Measurements from ENCODE around the gene LIPC. TPM values are rescaled to one million over a fixed set of nuclear protein-coding genes. Genes with fewer than 3 reads are reported as not detected.

LIPC gene
- total RNA-seq, 2 donors from 2014 or later, result 1.0 to 3.2 TPM

DNA sequence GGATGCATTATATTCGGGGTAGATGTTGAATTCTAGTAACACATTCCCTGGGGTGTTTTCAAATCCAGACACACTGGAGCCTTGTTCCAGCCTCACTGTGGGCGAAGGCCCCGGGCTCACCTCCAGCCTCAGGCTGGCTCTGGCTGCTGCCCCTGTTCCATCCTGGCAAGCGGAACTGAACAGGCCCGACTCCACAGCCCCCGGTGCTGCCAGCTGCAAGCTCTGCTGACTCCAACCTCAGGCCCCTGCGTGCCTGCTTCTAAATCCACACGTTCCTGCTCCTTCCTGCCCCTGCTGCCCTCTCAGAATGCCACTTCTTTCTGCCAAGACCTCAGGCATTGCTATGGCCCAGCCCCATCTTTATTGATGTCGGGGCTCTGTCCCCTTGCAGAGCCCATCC is 90.6 kb downstream of the LIPC start:
- Mint-ChIP-seq H3K4me3 (no peak overlapping the region), H3K27ac (peak overlapping the region; percentile 54), H3K36me3 (ENCODE audit: low read depth) (no peaks in the 10 kb centered on the region), H3K27me3 (peaks cover 17% of the 10 kb centered on the region), H3K4me1 (peaks cover 19% of the 10 kb centered on the region)
- ATAC-seq, result no peak
- no peaks in the 10 kb centered on the region for H3K9me3 ChIP-seq (ENCODE audit: control insufficient read depth, low read length, poor library complexity, severe bottlenecking)
- DNase-seq, result no peak

DNA sequence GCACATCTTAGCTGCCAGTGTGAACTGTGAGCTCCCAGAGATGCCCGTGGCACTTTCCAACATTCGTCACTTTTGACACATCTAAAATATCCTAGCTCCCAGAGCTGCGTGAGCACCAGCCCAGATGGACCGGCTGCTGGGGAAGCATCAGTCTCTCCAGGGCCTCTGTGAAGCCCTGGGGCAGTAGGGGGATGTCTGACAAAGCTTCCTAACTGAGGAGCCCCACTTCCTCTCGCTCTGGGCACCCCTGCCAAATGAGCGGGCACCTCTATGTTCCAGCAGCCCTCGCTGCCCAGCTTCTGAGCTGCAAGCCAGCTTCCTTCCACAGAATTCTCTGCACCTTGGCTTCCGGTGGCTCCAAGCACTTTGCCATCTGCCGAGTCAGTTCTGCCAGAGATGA is 91.1 kb downstream of the LIPC start:
- DNase-seq, result no peak
- H3K36me3 Mint-ChIP-seq (ENCODE audit: low read depth), result no peaks in the 10 kb centered on the region
- peak overlapping the region; percentile 54 for H3K27ac Mint-ChIP-seq
- H3K4me1 Mint-ChIP-seq, result peaks cover 16% of the 10 kb centered on the region
- H3K9me3 ChIP-seq (ENCODE audit: control insufficient read depth, low read length, poor library complexity, severe bottlenecking), result no peaks in the 10 kb centered on the region
- H3K4me3 Mint-ChIP-seq, result no peak overlapping the region
- peaks cover 17% of the 10 kb centered on the region for H3K27me3 Mint-ChIP-seq
- no peak for ATAC-seq

DNA sequence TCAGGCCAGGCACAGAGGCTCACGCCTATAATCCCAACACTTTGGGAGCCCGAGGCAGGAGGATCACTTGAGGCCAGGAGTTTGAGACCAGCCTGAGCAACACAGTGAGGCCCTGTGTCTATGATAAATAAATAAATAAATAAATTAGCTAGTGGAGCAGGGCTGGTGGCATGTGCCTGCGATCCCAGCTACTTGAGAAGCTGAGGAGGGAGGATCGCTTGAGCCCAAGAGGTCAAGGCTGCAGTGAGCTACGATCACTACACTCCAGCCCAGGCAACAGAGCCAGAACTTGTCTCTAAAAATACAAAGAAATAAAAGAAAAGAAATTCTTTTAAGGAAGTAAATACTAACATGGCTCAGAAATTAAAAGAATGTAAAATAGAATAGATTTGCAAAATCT is 91.8 kb downstream of the LIPC start:
- Mint-ChIP-seq H3K4me3 (no peak overlapping the region), H3K36me3 (ENCODE audit: low read depth) (no peaks in the 10 kb centered on the region), H3K4me1 (peaks cover 13% of the 10 kb centered on the region), H3K27me3 (peaks cover 14% of the 10 kb centered on the region), H3K27ac (no peak overlapping the region)
- H3K9me3 ChIP-seq (ENCODE audit: control insufficient read depth, low read length, poor library complexity, severe bottlenecking), result no peaks in the 10 kb centered on the region
- ATAC-seq (no peak), DNase-seq (no peak)

DNA sequence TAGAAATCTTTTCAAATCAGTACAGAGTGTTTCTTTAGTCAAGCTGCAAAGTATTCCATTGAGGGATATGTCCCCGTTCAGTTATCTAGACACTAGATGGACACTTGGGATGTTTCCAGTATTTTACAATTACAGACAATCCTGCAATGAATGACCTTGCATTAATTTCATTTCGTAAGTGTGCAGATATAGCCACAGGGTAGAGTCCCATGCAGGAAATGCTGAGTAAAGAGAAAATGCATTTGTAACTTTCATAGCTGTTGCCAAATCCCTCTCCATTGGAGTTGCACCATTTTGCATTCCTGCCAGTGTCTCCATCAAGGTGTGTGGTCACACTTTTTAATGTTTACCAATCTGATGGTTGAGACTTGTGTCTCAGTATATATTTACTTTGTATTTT is 92.5 kb downstream of the LIPC start:
- Mint-ChIP-seq H3K27ac (no peak overlapping the region), H3K4me1 (peaks cover 13% of the 10 kb centered on the region), H3K4me3 (no peak overlapping the region), H3K27me3 (peaks cover 13% of the 10 kb centered on the region), H3K36me3 (ENCODE audit: low read depth) (no peaks in the 10 kb centered on the region)
- DNase-seq, result no peak
- no peaks in the 10 kb centered on the region for H3K9me3 ChIP-seq (ENCODE audit: control insufficient read depth, low read length, poor library complexity, severe bottlenecking)
- no peak for ATAC-seq

DNA sequence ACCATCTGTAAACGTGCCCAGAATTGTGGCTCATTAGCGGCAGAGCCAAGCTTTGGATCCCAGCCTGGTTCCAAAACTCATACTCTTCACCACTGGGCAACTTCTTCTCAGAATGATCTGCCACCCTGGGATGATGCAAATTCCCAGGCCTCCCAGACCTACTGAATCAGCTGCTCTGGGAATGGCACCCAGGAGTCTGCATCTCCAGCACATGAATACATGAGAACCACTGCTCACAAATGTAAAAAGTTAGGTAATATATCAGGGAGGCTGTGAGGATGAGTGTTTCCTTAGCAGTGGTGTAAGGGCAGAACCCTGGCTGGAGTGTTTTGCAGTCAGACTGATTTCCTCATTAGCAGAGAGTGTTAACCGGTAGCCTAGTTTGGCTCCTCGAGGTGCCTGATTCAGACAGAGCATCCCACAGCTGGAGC is 94.2 kb downstream of the LIPC start:
- Mint-ChIP-seq H3K27me3 (peaks cover 15% of the 10 kb centered on the region), H3K27ac (no peak overlapping the region), H3K4me1 (peaks cover 9% of the 10 kb centered on the region), H3K4me3 (no peak overlapping the region), H3K36me3 (ENCODE audit: low read depth) (no peaks in the 10 kb centered on the region)
- H3K9me3 ChIP-seq (ENCODE audit: control insufficient read depth, low read length, poor library complexity, severe bottlenecking), result no peaks in the 10 kb centered on the region
- ATAC-seq (no peak), DNase-seq (no peak)

DNA sequence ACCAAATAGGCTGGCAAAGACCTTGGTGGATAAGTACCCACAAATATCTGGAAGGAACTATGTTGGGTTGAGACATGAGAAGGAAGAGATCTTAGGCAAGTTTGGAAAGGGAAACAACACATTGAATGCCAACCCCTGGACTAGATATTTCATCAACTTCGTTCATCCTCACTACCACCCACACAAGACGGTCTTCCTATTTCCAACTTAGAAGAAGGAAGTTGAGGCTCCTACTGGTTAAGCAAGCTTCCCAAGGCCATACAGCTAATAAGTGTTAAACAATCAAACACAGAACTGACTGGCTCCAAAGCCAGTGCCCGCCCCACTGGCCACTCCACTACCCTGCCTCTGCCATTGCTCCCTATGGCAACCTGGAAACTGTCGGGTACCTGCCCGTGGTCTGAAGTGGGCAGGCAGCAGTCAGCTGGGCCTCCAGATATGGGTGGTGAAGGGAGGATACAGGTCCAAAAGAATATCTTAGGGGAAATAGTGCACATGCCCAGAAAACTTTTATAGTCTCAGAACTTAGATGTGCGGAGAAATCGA is 94.9 kb downstream of the LIPC start:
- peaks cover 13% of the 10 kb centered on the region for H3K27me3 Mint-ChIP-seq
- ATAC-seq (no peak), DNase-seq (no peak)
- H3K36me3 Mint-ChIP-seq (ENCODE audit: low read depth), result no peaks in the 10 kb centered on the region
- no peak overlapping the region for H3K4me3 Mint-ChIP-seq
- H3K4me1 Mint-ChIP-seq, result peaks cover 4% of the 10 kb centered on the region
- no peak overlapping the region for H3K27ac Mint-ChIP-seq
- no peaks in the 10 kb centered on the region for H3K9me3 ChIP-seq (ENCODE audit: control insufficient read depth, low read length, poor library complexity, severe bottlenecking)

DNA sequence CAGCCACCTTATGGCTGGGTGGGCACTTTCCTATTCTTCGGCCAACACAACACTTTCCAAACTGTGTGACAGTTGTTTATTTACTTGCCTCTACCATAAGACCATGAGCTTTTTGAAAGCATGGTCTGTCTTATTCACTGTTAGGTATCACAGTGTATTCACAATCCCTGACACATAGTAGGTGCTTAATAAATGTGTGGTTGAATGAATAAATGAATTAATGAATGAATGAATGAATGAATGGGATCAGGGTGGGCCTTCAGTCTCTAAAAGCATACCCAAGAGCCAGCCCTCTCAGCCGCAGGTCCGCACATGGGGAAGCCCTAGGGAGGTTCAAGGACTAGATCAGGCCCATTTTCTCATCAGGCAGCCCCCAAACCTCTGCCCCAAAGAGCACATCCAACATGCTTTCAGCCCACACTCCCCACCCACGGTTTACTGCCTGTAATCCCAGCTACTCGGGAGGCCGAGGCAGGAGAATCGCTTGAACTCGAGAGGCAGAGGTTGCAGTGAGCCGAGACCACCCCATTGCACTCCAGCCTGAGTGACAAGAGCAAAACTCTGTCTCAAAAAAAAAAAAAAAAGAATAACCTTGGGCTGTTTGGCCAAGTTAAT is 95.9 kb downstream of the LIPC start:
- no peaks in the 10 kb centered on the region for H3K36me3 Mint-ChIP-seq (ENCODE audit: low read depth)
- ATAC-seq, result no peak
- H3K27me3 Mint-ChIP-seq, result peaks cover 13% of the 10 kb centered on the region
- H3K4me1 Mint-ChIP-seq, result peaks cover 4% of the 10 kb centered on the region
- H3K27ac Mint-ChIP-seq, result no peak overlapping the region
- H3K9me3 ChIP-seq (ENCODE audit: control insufficient read depth, low read length, poor library complexity, severe bottlenecking), result no peaks in the 10 kb centered on the region
- no peak for DNase-seq
- H3K4me3 Mint-ChIP-seq, result no peak overlapping the region

DNA sequence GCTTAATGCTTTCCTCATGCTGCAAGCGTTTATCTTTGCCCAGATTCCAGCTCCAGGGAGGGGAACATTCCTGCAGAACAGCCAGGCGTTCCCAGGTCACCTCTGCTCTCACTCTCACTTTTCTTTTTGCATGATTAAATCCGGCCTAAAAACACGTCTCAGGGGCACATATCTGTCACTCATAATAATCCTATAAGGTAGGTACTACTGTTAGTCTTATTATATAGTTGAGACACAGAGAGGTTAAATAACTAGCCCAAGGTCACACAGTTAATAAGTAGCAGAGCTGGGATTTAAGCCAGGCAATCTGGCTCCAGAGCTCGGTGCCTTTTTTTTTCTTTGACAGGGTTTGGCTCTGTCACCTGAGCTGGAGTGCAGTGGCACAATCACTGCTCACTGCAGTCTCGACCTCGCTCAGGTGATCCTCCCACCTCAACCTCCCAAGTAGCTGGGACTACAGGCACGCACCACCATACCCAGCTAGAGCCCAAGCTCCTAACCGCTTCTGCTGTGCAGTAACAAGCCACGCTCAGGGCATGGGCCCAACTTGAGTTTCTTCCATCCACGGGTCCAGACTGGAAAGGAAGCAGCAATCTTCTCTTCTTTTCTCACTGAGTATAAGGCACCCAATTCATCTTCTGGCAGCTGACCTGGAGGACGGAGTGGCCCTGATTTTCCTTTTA is 96.5 kb downstream of the LIPC start:
- no peak for DNase-seq
- Mint-ChIP-seq H3K36me3 (ENCODE audit: low read depth) (no peaks in the 10 kb centered on the region), H3K27me3 (peaks cover 13% of the 10 kb centered on the region), H3K4me1 (peaks cover 4% of the 10 kb centered on the region), H3K27ac (no peak overlapping the region), H3K4me3 (no peak overlapping the region)
- no peaks in the 10 kb centered on the region for H3K9me3 ChIP-seq (ENCODE audit: control insufficient read depth, low read length, poor library complexity, severe bottlenecking)
- no peak for ATAC-seq

DNA sequence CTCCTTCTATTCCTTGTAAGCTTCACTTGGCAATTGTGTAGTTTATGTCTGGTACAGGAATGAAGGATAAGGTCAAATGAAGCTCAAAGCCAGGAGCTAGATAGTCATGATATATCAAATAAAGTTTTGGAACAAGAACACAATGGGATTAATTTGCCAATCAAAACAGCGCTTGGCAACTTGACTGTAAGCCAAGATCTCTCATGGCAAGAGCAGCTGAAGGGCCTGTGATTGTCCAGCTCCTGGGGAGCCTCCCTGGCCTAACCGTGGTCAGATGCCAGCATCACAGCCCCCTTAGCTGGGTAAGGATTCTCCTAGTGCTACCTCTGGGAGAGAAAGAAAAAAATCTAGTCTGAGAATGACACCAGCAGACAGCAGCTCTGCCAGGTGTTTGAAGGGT is 97.2 kb downstream of the LIPC start:
- H3K27ac Mint-ChIP-seq, result no peak overlapping the region
- no peak for DNase-seq
- H3K4me3 Mint-ChIP-seq, result no peak overlapping the region
- no peaks in the 10 kb centered on the region for H3K36me3 Mint-ChIP-seq (ENCODE audit: low read depth)
- H3K4me1 Mint-ChIP-seq, result peaks cover 4% of the 10 kb centered on the region
- no peak for ATAC-seq
- peaks cover 13% of the 10 kb centered on the region for H3K27me3 Mint-ChIP-seq
- no peaks in the 10 kb centered on the region for H3K9me3 ChIP-seq (ENCODE audit: control insufficient read depth, low read length, poor library complexity, severe bottlenecking)

DNA sequence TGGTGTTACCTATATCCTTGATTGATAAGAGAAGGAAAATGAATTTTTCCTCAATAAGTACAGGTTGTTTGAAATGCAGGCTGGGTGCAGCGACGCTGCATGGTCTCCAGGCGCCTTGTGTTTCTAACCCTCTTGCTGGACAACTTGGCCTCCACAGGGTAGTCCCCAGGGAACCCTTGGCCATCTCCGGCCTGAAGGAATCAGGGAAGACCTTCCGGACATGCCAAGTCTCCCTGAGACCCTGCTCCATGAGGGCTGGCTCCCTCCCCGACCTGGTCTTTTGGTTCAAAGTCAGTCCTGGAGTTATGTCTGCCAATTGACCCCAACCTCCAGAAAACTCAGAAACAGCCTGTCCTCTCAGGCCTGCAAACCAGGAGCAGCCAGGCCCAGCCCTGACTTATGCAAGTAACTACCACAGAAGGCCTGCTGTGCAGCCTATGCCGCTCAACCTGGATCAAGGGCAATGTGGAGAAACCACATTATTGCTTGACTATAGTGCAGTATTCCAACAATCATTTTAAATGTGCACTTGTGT is 98.3 kb downstream of the LIPC start:
- peaks cover 4% of the 10 kb centered on the region for H3K4me1 Mint-ChIP-seq
- H3K4me3 Mint-ChIP-seq, result no peak overlapping the region
- no peaks in the 10 kb centered on the region for H3K9me3 ChIP-seq (ENCODE audit: control insufficient read depth, low read length, poor library complexity, severe bottlenecking)
- no peak for ATAC-seq
- no peak for DNase-seq
- no peaks in the 10 kb centered on the region for H3K36me3 Mint-ChIP-seq (ENCODE audit: low read depth)
- peaks cover 11% of the 10 kb centered on the region for H3K27me3 Mint-ChIP-seq
- no peak overlapping the region for H3K27ac Mint-ChIP-seq

DNA sequence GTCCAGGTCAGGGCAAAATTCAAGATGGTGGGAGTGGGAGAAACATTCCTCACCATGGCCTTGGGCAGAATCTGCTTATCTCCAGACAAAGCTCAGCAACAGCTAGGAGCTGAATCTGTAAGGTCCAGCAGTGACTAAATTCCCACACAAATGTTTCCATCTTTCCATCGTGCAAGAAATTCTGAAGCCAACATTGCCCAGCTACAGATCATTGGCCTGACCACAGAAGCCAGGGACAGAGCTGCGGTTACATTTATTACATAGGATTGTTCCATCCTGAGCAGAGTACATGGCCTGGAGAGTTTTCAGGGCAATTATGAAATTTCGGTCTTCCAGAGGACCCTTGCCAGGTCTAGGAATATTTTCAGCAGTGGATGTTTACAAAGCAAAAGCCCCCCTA is 100.3 kb downstream of the LIPC start:
- Mint-ChIP-seq H3K4me1 (peaks cover 2% of the 10 kb centered on the region), H3K36me3 (ENCODE audit: low read depth) (no peaks in the 10 kb centered on the region), H3K27ac (no peak overlapping the region), H3K4me3 (no peak overlapping the region), H3K27me3 (peaks cover 6% of the 10 kb centered on the region)
- ATAC-seq (no peak), DNase-seq (no peak)
- H3K9me3 ChIP-seq (ENCODE audit: control insufficient read depth, low read length, poor library complexity, severe bottlenecking), result no peaks in the 10 kb centered on the region

DNA sequence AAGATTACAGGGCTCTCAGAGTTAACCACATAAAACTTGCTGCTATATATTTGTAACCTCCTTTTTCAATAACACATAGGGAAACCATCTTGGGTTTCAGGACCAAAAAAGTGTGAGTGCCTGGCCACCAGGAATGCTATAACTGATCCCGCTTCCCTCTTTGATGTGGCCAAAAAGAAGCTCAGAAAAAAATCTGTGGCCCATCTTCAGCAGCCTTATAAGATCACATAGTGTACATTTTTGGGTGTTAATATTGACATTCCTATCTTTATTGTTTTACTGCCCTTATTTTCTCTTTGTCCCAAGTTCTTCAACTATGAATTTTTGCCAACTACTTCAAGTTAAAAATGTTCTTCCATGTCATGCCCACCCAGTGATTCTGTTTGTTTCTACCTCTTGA is 102.8 kb downstream of the LIPC start:
- Mint-ChIP-seq H3K4me3 (no peak overlapping the region), H3K27me3 (peaks cover 6% of the 10 kb centered on the region), H3K27ac (no peak overlapping the region), H3K36me3 (ENCODE audit: low read depth) (no peaks in the 10 kb centered on the region), H3K4me1 (peaks cover 2% of the 10 kb centered on the region)
- DNase-seq (no peak), ATAC-seq (no peak)
- no peaks in the 10 kb centered on the region for H3K9me3 ChIP-seq (ENCODE audit: control insufficient read depth, low read length, poor library complexity, severe bottlenecking)

DNA sequence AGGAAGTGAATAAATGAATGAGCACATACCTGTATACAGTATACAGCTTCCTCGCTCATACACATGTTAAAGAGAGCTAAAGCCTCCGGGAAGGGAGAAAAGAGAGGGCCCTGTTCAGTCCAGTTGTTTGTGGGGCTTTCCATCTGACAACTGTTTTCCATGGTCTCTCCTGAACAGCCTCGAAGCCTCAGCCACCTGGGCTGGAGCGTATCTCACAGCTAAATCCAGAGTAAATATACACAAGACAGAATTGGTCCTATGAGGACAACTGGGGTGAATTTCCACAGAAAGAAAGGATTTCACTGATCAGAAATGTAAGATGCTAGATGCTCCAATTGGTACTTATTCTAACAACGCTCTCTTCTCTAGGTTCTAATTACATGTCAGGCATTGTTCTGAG is 103.5 kb downstream of the LIPC start:
- ATAC-seq, result no peak

DNA sequence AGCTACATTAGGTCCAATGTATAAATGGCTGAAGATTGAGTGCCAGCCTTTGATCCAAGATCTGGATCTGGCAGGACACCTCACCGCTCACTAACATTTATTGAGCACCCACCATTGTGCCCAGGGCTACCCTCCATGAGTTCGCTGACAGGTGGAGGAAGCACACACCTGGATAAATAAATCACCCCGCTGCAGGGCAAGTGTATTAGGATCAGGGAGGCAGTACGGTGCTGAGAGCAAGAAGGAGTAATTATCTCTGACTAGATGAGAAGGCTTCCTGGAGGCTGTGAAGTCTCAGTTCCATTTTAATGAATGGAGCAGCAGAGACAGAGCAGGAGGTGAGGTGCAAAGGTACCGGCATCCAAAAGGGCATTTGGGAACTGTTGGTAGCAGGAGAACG is 104.1 kb downstream of the LIPC start:
- Mint-ChIP-seq H3K27me3 (peaks cover 4% of the 10 kb centered on the region), H3K27ac (peak overlapping the region; percentile 83), H3K4me3 (no peak overlapping the region), H3K4me1 (peaks cover 2% of the 10 kb centered on the region), H3K36me3 (ENCODE audit: low read depth) (no peaks in the 10 kb centered on the region)
- ATAC-seq (no peak), DNase-seq (no peak)
- H3K9me3 ChIP-seq (ENCODE audit: control insufficient read depth, low read length, poor library complexity, severe bottlenecking), result no peaks in the 10 kb centered on the region

More for the DNA sequence above, 103.5 kb downstream of the LIPC start:
- no peaks in the 10 kb centered on the region for H3K36me3 Mint-ChIP-seq (ENCODE audit: low read depth)
- H3K27me3 Mint-ChIP-seq, result peaks cover 6% of the 10 kb centered on the region
- H3K9me3 ChIP-seq (ENCODE audit: control insufficient read depth, low read length, poor library complexity, severe bottlenecking), result no peaks in the 10 kb centered on the region
- no peak for DNase-seq
- H3K27ac Mint-ChIP-seq, result peak overlapping the region; percentile 83
- peaks cover 2% of the 10 kb centered on the region for H3K4me1 Mint-ChIP-seq
- no peak overlapping the region for H3K4me3 Mint-ChIP-seq
